Measurements from ENCODE around the gene ZC3H4. TPM values are rescaled to one million over a fixed set of nuclear protein-coding genes. Genes with fewer than 3 reads are reported as not detected.

The ZC3H4 gene
- total and polyA plus RNA-seq, 2 donors (not counting 1 experiment from before 2014, with no cell fraction given): 8.4 to 13.5 TPM

- no peak for DNase-seq (ENCODE audit: low read depth in 2 of 2)
- H3K36me3 ChIP-seq (ENCODE audit: control insufficient read depth, insufficient read depth, low read length): no peaks in the 10 kb centered on the region
- H3K27me3 ChIP-seq (ENCODE audit: control insufficient read depth, insufficient read depth, low read length): no peaks in the 10 kb centered on the region
- H3K79me2 ChIP-seq (ENCODE audit: control insufficient read depth, insufficient read depth, low read length): peaks cover 53% of the 10 kb centered on the region
- H3K4me1 ChIP-seq (ENCODE audit: control insufficient read depth, extremely low read depth, insufficient read depth, low read length): peaks cover 12% of the 10 kb centered on the region
- peak overlapping the region; percentile 99 for H3K27ac ChIP-seq (ENCODE audit: insufficient read depth, low read length)
- no peaks in the 10 kb centered on the region for H3K9me3 ChIP-seq (ENCODE audit: control insufficient read depth, insufficient read depth, low read depth, low read length)
- no peak overlapping the region for H2AFZ ChIP-seq (ENCODE audit: low read length)
- H3K9ac ChIP-seq (ENCODE audit: insufficient read depth, low read length): peak overlapping the region; percentile 98
- TF ChIP-seq CTCF (conservative IDR thresholded peaks at IDR 0.05 in 1 of 2, IDR thresholded peaks at IDR 0.05 in 1 of 2; ENCODE audit: low read depth in 1 of 2, low read length in 2 of 2) (no peak), EZH2 (IDR thresholded peaks at IDR 0.05; ENCODE audit: low read length, missing control alignments) (no peak)
- no peaks in the 10 kb centered on the region for H4K20me1 ChIP-seq (ENCODE audit: control insufficient read depth, extremely low read depth, insufficient read depth, low read length)
- peak overlapping the region; percentile 89 for H3K4me2 ChIP-seq (ENCODE audit: extremely low read depth, insufficient read depth, low read length)
- H3K4me3 ChIP-seq (replicated peaks in 1 of 4; ENCODE audit: control extremely low read depth in 1 of 4, insufficient read depth in 1 of 4, low read depth in 3 of 4, low read length in 4 of 4): peak overlapping the region; percentile 75 to 91 (median 82)
Measured at GRCh38 chr19:47111006-47111621, 2.5 kb downstream of the ZC3H4 start.

GRCh38 chr19:47110521-47111005, 3.0 kb downstream of the ZC3H4 start:
- no peak for TF ChIP-seq CTCF (conservative IDR thresholded peaks at IDR 0.05 in 1 of 2, IDR thresholded peaks at IDR 0.05 in 1 of 2; ENCODE audit: low read depth in 1 of 2, low read length in 2 of 2)
- no peak for TF ChIP-seq EZH2 (IDR thresholded peaks at IDR 0.05; ENCODE audit: low read length, missing control alignments)
- H3K4me1 ChIP-seq (ENCODE audit: control insufficient read depth, extremely low read depth, insufficient read depth, low read length): peaks cover 12% of the 10 kb centered on the region
- DNase-seq (ENCODE audit: low read depth in 2 of 2): no peak
- peak overlapping the region; percentile 99 for H3K27ac ChIP-seq (ENCODE audit: insufficient read depth, low read length)
- H4K20me1 ChIP-seq (ENCODE audit: control insufficient read depth, extremely low read depth, insufficient read depth, low read length): no peaks in the 10 kb centered on the region
- no peaks in the 10 kb centered on the region for H3K27me3 ChIP-seq (ENCODE audit: control insufficient read depth, insufficient read depth, low read length)
- H3K79me2 ChIP-seq (ENCODE audit: control insufficient read depth, insufficient read depth, low read length): peaks cover 59% of the 10 kb centered on the region
- no peaks in the 10 kb centered on the region for H3K36me3 ChIP-seq (ENCODE audit: control insufficient read depth, insufficient read depth, low read length)
- H3K4me3 ChIP-seq (replicated peaks in 1 of 4; ENCODE audit: control extremely low read depth in 1 of 4, insufficient read depth in 1 of 4, low read depth in 3 of 4, low read length in 4 of 4): peak overlapping the region; percentile 75 to 91 (median 82)
- H3K9ac ChIP-seq (ENCODE audit: insufficient read depth, low read length): peak overlapping the region; percentile 98
- H3K4me2 ChIP-seq (ENCODE audit: extremely low read depth, insufficient read depth, low read length): peak overlapping the region; percentile 89
- no peak overlapping the region for H2AFZ ChIP-seq (ENCODE audit: low read length)
- H3K9me3 ChIP-seq (ENCODE audit: control insufficient read depth, insufficient read depth, low read depth, low read length): no peaks in the 10 kb centered on the region

GRCh38 chr19:47109541-47110375, 3.8 kb downstream of the ZC3H4 start:
- peaks cover 1% of the 10 kb centered on the region for H3K36me3 ChIP-seq (ENCODE audit: control insufficient read depth, insufficient read depth, low read length)
- H3K79me2 ChIP-seq (ENCODE audit: control insufficient read depth, insufficient read depth, low read length): peaks cover 67% of the 10 kb centered on the region
- no peak overlapping the region for H3K9ac ChIP-seq (ENCODE audit: insufficient read depth, low read length)
- TF ChIP-seq EZH2 (IDR thresholded peaks at IDR 0.05; ENCODE audit: low read length, missing control alignments) (no peak), CTCF (conservative IDR thresholded peaks at IDR 0.05 in 1 of 2, IDR thresholded peaks at IDR 0.05 in 1 of 2; ENCODE audit: low read depth in 1 of 2, low read length in 2 of 2) (no peak)
- H3K9me3 ChIP-seq (ENCODE audit: control insufficient read depth, insufficient read depth, low read depth, low read length): no peaks in the 10 kb centered on the region
- no peak overlapping the region for H2AFZ ChIP-seq (ENCODE audit: low read length)
- H3K4me2 ChIP-seq (ENCODE audit: extremely low read depth, insufficient read depth, low read length): peak overlapping the region; percentile 89
- peak; percentile 61 to 65 for DNase-seq (ENCODE audit: low read depth in 2 of 2)
- peak overlapping the region; percentile 75 to 91 (median 82) for H3K4me3 ChIP-seq (replicated peaks in 1 of 4; ENCODE audit: control extremely low read depth in 1 of 4, insufficient read depth in 1 of 4, low read depth in 3 of 4, low read length in 4 of 4)
- peaks cover 12% of the 10 kb centered on the region for H3K4me1 ChIP-seq (ENCODE audit: control insufficient read depth, extremely low read depth, insufficient read depth, low read length)
- peak overlapping the region; percentile 99 for H3K27ac ChIP-seq (ENCODE audit: insufficient read depth, low read length)
- no peaks in the 10 kb centered on the region for H4K20me1 ChIP-seq (ENCODE audit: control insufficient read depth, extremely low read depth, insufficient read depth, low read length)
- H3K27me3 ChIP-seq (ENCODE audit: control insufficient read depth, insufficient read depth, low read length): no peaks in the 10 kb centered on the region

Data from fibroblast of lung (primary cell).